ENCODE data around the gene ITGA5.

ITGA5 gene

DNA sequence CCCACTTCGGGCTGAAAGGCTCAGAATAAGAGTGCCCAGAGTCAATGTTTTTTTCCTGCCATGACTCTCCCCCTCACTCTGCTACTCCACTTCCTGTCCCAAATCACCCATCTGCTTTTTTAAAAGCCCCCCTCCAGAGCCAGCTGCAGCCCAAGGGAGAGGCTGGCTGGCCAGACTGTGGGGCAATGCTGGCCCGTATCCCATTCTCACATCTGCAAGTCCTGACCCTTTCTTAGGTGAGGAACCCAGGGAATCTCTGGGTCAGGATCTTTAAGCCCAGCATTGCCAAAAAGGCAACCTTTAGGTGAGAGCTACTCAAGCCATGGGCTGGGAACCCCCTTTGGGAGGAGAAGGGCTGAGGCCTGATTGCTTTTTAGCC is 1.7 kb upstream of the ITGA5 start:
- no peak for TF ChIP-seq FOXA1 (IDR thresholded peaks at IDR 0.05)
- TF ChIP-seq FOXM1 (IDR thresholded peaks at IDR 0.05; ENCODE audit: borderline replicate concordance) = no peak
- TF ChIP-seq, protein P1, sequence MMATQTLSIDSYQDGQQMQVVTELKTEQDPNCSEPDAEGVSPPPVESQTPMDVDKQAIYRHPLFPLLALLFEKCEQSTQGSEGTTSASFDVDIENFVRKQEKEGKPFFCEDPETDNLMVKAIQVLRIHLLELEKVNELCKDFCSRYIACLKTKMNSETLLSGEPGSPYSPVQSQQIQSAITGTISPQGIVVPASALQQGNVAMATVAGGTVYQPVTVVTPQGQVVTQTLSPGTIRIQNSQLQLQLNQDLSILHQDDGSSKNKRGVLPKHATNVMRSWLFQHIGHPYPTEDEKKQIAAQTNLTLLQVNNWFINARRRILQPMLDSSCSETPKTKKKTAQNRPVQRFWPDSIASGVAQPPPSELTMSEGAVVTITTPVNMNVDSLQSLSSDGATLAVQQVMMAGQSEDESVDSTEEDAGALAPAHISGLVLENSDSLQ (IDR thresholded peaks at IDR 0.05) = no peak
- no peak for TF ChIP-seq TARDBP (IDR thresholded peaks at IDR 0.05)
- TF ChIP-seq LEF1 (IDR thresholded peaks at IDR 0.05; ENCODE audit: borderline replicate concordance) = no peak
- no peak for TF ChIP-seq CTBP1 (IDR thresholded peaks at IDR 0.05; ENCODE audit: borderline replicate concordance)
- no peak for TF ChIP-seq SP1 (IDR thresholded peaks at IDR 0.05)
- no peak for TF ChIP-seq SUZ12 (IDR thresholded peaks at IDR 0.05)
- no peak for TF ChIP-seq ELF4 (IDR thresholded peaks at IDR 0.05)
- TF ChIP-seq NFRKB (IDR thresholded peaks at IDR 0.05) = no peak
- TF ChIP-seq BHLHE40 (IDR thresholded peaks at IDR 0.05; ENCODE audit: borderline replicate concordance) = no peak
- TF ChIP-seq FOXK2 (IDR thresholded peaks at IDR 0.05) = no peak
- no peak for TF ChIP-seq L3MBTL2 (conservative IDR thresholded peaks at IDR 0.05)
- TF ChIP-seq ZNF384 (IDR thresholded peaks at IDR 0.05) = no peak
- TF ChIP-seq ARNT (IDR thresholded peaks at IDR 0.05) = no peak
- TF ChIP-seq HDGF (IDR thresholded peaks at IDR 0.05; ENCODE audit: borderline replicate concordance) = no peak
- POLR2A ChIA-PET = no interaction called here
- CTCF ChIA-PET = interaction anchor here (1.2 to 2.9 kb wide), 2 partner anchors 18 to 21 kb away, joined by 4 to 15 read pairs; no protein-coding TSS in a partner anchor
- no peak for DNase-seq (ENCODE audit: extremely low spot score)

DNA sequence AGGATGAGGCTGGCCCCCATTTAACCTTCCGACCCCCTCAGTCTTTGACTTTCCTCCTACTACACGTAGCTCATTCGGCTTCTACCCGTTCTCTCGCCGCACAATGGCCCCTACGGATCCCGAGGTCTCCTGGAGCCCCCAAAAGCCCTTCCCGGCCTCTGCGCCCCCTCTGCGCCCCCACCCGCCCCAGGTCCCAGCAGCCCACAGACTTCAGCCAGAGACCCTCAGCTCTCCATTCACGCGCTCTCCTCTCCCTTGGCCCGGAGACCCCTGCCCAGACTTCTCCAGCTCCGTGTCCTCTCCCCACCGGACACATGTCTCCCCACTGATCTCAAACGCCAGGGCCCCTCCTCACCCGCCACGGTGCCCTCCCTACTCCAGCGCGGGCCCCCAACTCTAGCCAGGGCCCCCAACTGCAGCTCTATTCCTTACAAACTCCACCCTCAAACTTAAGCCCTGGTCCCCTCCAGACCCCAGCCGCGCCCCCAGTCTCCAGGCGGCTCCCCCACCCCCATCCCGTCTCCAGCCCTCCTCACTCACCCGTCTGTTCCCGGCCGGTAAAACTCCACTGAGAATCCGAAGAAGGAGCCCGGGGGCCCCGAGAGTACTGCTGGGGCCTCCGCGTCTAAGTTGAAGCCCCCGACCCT is 502 bp downstream of the ITGA5 start:
- TF ChIP-seq, protein P1 (IDR thresholded peaks at IDR 0.05) = no peak
- TF ChIP-seq FOXA1 (IDR thresholded peaks at IDR 0.05) (no peak), LEF1 (IDR thresholded peaks at IDR 0.05; ENCODE audit: borderline replicate concordance) (no peak), NFRKB (IDR thresholded peaks at IDR 0.05) (no peak), ARNT (IDR thresholded peaks at IDR 0.05) (no peak), ZNF384 (IDR thresholded peaks at IDR 0.05) (no peak), FOXK2 (IDR thresholded peaks at IDR 0.05) (no peak), CTBP1 (IDR thresholded peaks at IDR 0.05; ENCODE audit: borderline replicate concordance) (no peak), HDGF (IDR thresholded peaks at IDR 0.05; ENCODE audit: borderline replicate concordance) (no peak), TARDBP (IDR thresholded peaks at IDR 0.05) (no peak), ELF4 (IDR thresholded peaks at IDR 0.05) (no peak), SP1 (IDR thresholded peaks at IDR 0.05) (no peak), SUZ12 (IDR thresholded peaks at IDR 0.05) (no peak), BHLHE40 (IDR thresholded peaks at IDR 0.05; ENCODE audit: borderline replicate concordance) (no peak), L3MBTL2 (conservative IDR thresholded peaks at IDR 0.05) (no peak), FOXM1 (IDR thresholded peaks at IDR 0.05; ENCODE audit: borderline replicate concordance) (no peak)
- ChIA-PET CTCF (interaction anchor here (0.5 to 4.7 kb wide), 4 partner anchors 12 to 185 kb away, joined by 3 to 26 read pairs (median 12); no protein-coding TSS in a partner anchor), POLR2A (interaction anchor here (1.2 to 2.5 kb wide), 4 partner anchors 13 to 139 kb away, joined by 3 to 9 read pairs (median 6); partner anchors contain the start of genes CBX5 and HNRNPA1)
- peak; percentile 31 for DNase-seq (ENCODE audit: extremely low spot score)

DNA sequence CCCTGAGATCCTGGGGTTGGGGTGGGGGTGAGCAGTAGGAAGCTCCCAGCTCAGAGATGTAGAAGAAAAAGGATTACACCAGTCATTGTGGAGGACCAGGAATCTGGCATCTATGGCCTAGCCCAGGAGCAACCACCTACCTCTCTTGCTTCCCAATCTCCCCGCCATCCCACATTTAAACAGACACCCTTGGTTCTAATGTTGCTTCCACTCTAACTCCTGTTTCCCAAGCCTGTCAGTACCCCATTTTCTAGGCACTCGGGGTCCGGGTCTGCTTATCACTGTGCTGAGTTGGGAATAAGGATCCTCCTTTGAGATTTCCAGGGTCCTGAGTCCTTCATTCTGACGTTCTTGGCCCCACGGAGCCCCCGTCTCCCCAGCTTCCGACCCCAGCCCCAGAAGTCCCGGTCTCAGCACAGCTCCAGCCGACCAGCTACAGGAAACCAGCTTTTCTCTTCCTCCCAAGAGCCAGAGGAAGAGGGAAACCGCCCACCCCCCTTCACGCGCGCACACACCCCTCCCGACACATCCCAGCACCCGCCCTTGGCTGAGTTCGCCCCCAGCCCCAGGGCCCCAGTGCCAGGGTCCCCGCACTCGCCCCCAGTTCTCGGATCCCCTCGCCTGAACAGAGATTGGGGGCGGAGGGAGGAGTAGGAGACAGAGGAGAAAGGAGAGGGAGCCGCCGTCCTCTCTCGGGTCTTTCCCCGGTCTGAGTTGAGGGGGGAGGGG is 1.2 kb downstream of the ITGA5 start:
- ChIA-PET CTCF (interaction anchor here (0.6 to 4.7 kb wide), 4 partner anchors 12 to 18 kb away, joined by 3 to 26 read pairs (median 12); no protein-coding TSS in a partner anchor), POLR2A (interaction anchor here (1.0 to 2.5 kb wide), 5 partner anchors 11 to 138 kb away, joined by 3 to 9 read pairs (median 6); partner anchors contain the start of genes CBX5 and HNRNPA1)
- no peak for DNase-seq (ENCODE audit: extremely low spot score)
- TF ChIP-seq FOXA1 (IDR thresholded peaks at IDR 0.05) (no peak), SP1 (IDR thresholded peaks at IDR 0.05) (no peak), NFRKB (IDR thresholded peaks at IDR 0.05) (no peak), CTBP1 (IDR thresholded peaks at IDR 0.05; ENCODE audit: borderline replicate concordance) (no peak), ARNT (IDR thresholded peaks at IDR 0.05) (no peak), HDGF (IDR thresholded peaks at IDR 0.05; ENCODE audit: borderline replicate concordance) (no peak), TARDBP (IDR thresholded peaks at IDR 0.05) (no peak), FOXM1 (IDR thresholded peaks at IDR 0.05; ENCODE audit: borderline replicate concordance) (no peak), SUZ12 (IDR thresholded peaks at IDR 0.05) (no peak), BHLHE40 (IDR thresholded peaks at IDR 0.05; ENCODE audit: borderline replicate concordance) (no peak)
- TF ChIP-seq, protein P1 (IDR thresholded peaks at IDR 0.05) = no peak

DNA sequence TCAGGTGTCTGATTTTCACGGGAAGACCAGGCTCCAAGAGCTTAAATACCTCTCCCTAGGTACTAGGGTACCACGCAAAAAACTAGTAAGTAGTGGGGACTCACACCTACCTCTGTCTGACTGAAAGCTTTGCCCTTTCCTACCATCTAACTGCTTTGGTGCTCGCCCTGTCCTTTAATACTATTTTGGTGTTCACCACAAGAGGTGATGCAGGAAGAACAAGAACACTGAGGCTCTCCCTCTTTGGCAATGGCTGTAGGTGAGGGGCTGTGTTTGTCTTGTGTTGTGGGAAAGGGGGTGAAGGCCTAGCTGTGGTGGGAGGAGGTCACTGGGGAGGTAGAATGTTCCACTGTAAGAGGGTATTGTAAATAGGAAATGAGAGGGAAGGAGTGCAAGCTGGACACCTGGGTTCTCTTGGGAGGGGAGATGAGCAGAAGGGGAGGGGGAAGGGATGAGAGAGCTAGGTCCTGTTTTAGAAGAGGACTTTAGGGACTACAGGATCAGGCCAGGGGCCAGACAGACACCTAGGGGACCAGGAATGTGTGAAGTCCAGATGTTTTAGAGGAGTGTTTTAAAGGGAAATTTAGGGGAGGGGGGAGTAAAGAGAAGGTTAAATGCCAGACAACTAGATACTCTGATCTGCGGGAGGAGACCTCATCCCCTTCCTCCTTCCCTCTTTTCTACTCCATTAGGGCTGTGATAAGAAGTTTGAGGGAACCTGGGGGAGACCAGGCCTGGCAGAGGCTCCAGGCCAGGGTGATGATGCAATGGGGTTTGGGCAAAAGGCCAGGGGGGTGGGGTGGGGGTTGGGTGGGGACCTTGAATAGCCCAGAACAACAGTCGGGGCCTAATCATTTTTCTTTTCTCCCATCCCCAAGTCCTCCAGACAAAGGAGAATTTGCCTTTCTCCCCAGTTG is 2.1 kb downstream of the ITGA5 start:
- ChIA-PET CTCF (interaction anchor here (0.6 to 4.7 kb wide), 7 partner anchors 8 to 38 kb away, joined by 3 to 26 read pairs (median 4); no protein-coding TSS in a partner anchor), POLR2A (interaction anchor here (1.0 to 2.5 kb wide), 5 partner anchors 12 to 137 kb away, joined by 3 to 9 read pairs (median 6); partner anchors contain the start of genes CBX5 and HNRNPA1)
- TF ChIP-seq FOXM1 (IDR thresholded peaks at IDR 0.05; ENCODE audit: borderline replicate concordance) = no peak
- no peak for TF ChIP-seq ELF4 (IDR thresholded peaks at IDR 0.05)
- TF ChIP-seq BHLHE40 (IDR thresholded peaks at IDR 0.05; ENCODE audit: borderline replicate concordance) = no peak
- no peak for TF ChIP-seq FOXK2 (IDR thresholded peaks at IDR 0.05)
- TF ChIP-seq L3MBTL2 (conservative IDR thresholded peaks at IDR 0.05) = no peak
- TF ChIP-seq NFRKB (IDR thresholded peaks at IDR 0.05) = no peak
- no peak for DNase-seq (ENCODE audit: extremely low spot score)

Measured in HEK293T (cell line).